OCI-LY3 (cell line): ENCODE data around the gene MED13L.

Experiments
- CTCF ChIP-seq: fragments of 200-600, 300-600 bp; sonication (generic); IDR thresholded peaks from 2 replicates; pipeline ENCODE4 v1.5.1; 2014; ENCODE audit warnings: antibody characterized with exemption, low read length, low read depth
- EZH2phosphoT487 ChIP-seq: fragments of 200-600 bp; shearing (Covaris generic); IDR thresholded peaks from 2 replicates; pipeline ENCODE4 v1.6.1; 2018; ENCODE audit warnings: antibody characterized with exemption, mixed run types, low read depth

- TF ChIP-seq CTCF = no peak
- TF ChIP-seq EZH2phosphoT487 = no peak
Observed at GRCh38 chr12:116058574-116058973, 218.9 kb downstream of the MED13L start.
